GM12864 (cell line): ENCODE results near the gene CSF3R.

ENCODE experiments used
- DNase-seq: peaks from one replicate; pipeline ENCODE4 v3.0.0-alpha.2; 2011; ENCODE audit warnings: low read depth
- H3K4me3 ChIP-seq: 2 replicates; pipeline ENCODE4 v1.5.1; 2011; ENCODE audit warnings: mild to moderate bottlenecking, low read depth, low read length, control low read depth
- TF ChIP-seq, protein P1 (sequence below): IDR thresholded peaks from 2 replicates; pipeline ENCODE4 v1.5.1; 2011; ENCODE audit warnings: low read depth, mild to moderate bottlenecking, moderate library complexity, low read length, control low read depth, inconsistent platforms; ENCODE audit errors: missing control alignments

Gene CSF3R

DNA sequence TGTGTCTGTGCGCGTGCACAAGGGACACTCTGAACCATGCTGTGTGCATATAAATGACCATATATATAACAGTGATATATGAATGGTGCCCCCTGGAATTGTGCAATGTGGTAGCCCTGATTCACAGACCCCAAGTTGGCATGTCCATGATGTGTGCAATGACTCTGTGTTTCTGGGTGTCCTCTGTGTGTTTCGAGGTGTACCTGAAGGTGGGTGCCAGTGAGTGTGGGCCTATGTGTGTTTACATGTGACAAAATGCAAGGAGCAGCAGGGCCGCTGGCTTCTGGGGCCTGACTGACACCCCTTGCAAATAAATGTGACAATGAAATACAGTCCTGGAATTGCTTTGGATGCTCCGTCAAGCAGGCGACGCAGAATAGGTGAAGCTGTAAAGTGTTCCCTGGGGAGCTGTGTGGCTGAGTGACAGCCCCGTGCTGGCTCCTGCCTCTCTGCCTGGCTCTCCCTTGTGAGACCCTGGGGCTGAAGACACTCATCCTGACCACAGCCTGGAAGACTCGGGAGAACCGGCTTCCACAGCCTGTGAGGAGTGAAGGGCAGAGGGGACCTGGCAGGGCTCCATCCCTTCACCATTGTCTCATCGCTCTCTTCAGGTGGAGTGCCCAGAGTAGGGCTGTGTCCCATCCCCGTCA is 38.2 kb upstream of the CSF3R start:
- TF ChIP-seq, protein P1, sequence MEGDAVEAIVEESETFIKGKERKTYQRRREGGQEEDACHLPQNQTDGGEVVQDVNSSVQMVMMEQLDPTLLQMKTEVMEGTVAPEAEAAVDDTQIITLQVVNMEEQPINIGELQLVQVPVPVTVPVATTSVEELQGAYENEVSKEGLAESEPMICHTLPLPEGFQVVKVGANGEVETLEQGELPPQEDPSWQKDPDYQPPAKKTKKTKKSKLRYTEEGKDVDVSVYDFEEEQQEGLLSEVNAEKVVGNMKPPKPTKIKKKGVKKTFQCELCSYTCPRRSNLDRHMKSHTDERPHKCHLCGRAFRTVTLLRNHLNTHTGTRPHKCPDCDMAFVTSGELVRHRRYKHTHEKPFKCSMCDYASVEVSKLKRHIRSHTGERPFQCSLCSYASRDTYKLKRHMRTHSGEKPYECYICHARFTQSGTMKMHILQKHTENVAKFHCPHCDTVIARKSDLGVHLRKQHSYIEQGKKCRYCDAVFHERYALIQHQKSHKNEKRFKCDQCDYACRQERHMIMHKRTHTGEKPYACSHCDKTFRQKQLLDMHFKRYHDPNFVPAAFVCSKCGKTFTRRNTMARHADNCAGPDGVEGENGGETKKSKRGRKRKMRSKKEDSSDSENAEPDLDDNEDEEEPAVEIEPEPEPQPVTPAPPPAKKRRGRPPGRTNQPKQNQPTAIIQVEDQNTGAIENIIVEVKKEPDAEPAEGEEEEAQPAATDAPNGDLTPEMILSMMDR, result no peak
- no peak overlapping the region for H3K4me3 ChIP-seq
- no peak for DNase-seq

DNA sequence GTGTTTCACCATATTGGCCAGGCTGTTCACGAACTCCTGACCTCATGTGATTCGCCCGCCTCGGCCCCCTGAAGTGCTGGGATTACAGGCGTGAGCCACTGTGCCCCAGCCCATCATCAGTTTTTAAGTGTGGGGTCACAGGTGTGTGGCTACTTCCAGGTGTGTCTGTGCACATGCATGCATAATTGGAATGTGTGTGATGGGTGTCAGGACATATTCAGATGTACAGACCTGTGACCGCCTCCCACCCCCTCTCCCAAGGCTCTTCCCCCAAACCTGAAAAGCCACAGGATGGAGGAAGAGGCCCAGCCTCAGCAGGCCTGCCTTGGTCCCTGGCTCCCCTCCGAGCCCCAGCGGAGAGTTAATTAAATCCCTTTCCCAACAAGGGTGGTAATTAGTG is 37.3 kb upstream of the CSF3R start:
- no peak for DNase-seq
- TF ChIP-seq, protein P1, result no peak
- H3K4me3 ChIP-seq, result no peak overlapping the region

DNA sequence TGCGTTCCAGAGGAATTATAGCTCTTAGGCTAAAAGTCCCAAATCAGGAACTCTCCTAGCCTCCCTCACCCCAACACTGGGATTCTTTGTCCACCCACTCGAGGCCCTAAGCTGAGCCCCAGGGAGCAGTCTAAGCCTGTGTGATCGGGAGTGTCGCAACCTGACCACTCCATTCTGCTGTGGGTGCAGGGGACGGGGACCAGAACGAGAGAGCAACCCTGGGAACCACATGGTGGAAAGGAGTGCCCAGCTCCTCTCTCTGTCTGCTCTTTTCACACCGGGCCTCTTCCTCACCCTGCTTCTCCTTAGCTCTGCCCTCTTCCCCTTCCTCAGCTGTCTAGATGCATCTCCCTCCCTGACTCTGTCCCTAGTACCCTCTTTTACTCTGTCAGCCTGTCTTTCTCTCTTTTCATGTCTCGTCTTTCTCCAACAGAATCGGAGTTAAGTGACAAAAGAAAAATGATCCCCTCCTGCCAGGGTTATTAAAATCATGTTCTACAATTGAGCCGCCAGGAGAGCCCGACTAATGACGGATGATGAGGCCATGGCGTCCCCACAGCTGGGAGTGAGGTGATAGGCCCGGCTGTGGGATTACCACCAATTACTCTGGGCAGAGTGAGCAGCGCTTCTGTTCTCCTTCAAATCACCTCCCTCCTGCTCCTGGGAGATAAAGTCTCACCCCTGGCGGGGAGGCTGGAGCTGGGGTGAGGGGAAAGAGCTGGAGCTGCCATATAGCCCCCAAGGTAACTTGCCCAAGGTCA is 34.5 kb upstream of the CSF3R start:
- no peak overlapping the region for H3K4me3 ChIP-seq
- no peak for DNase-seq
- TF ChIP-seq, protein P1, result no peak

DNA sequence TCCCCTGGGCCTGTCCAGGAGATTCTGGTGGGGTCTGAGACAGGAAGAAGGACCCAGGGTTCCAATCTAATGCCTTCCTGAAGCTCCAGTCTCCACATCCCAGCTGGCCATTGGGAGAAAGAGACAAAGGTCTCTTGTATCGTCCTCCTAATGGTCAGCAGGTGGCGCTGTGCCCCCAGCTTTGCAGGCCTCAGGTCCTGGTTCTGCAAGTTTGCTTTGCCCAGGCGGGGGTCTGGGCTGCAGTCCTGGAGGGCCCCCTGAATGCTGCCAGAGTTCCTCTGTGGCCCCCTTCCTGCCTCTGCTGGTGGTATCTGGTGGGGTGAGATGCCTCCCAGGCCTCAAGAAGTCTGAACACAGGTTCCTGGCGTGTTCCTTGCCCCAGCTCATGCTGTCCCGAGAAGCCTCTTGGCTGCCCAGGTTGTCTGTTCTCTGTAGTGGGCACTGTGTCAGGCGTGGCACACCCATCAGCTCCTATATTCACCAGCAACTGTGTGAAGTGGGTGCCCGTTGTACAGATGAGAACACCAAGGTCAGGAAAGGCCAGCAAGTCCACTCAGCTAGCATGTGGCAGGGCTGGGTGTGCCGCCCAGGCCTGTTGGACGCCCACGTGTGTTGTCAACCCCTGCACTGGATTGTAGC is 33.8 kb upstream of the CSF3R start:
- no peak overlapping the region for H3K4me3 ChIP-seq
- DNase-seq, result peak; percentile 12
- TF ChIP-seq, protein P1, result peak; percentile 95

DNA sequence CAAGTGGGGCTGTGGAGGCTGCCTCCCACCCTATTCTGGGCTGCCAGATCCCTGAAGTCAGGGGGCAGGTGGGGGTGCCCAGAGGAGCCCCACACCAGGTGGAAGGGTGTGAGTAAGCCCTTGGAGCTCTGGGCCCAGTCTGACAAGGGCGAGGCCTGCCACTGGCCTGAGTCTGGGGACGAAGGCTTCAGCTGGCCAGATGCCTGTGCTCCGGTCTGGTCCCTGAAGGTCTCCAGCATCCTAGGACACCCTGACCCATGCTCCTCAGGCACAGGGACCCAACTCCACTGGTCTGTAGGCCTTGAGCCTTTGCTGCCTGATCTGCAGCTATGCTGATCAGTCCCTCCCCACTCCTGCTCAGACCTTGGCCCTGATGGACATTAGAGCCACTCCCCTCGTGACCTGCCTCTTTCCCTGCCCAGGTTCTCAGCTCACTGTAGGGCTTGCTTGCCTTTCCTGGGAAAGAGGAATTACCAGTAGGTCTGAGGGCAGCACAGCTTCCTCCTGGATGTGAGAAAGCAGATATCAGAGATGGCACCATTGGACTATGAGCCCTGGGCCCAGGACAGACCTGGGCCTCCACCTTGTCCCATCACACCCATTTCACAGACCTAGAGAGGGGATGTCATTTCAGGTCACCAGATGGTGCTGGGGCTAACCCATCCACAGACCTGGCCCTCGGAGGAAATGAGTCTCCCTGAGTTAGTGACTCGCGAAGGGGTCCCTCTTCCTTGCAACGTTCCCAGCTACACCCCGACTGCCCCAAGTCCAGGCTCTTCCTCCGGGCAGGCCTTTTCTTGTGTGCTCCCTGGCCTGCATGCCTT is 32.8 kb upstream of the CSF3R start:
- no peak overlapping the region for H3K4me3 ChIP-seq
- DNase-seq, result no peak
- TF ChIP-seq, protein P1, result no peak

DNA sequence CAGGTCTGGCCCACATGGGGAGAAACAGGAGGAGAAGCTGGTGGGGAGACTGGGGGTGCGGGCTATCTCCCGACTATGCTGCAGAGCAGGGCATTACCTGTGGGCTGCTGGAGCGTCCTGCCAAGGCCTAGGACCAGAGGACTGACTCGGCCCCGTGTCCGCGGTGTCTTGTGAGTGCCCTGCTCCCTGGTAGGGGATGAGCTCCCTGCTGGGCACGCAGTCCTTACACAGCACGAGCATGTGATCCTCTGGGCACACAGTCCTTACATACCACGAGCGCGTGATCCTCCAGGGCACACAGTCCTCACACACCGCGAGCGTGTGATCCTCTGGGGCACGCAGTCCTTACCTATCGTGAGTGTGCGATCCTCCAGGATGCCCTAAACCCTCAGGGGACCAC is 31.8 kb upstream of the CSF3R start:
- H3K4me3 ChIP-seq, result no peak overlapping the region
- DNase-seq, result no peak
- TF ChIP-seq, protein P1, result no peak
